HG02970 (cell line): Measurements from ENCODE around the gene PPIP5K2.
"Not testable (repeated sequence)": the region's sequence is repeated elsewhere in the genome, so short reads cannot be mapped to it uniquely, and the experiment has no call there.

ENCODE experiments used
- ATAC-seq: cut with Tn5 transposase; IDR thresholded peaks from one replicate; pipeline ENCODE4 v1.9.1; 2021; ENCODE audit warnings: mild to moderate bottlenecking, moderate library complexity, moderate number of reproducible peaks; ENCODE audit not compliant: unreplicated experiment, low FRiP score

Gene PPIP5K2

GRCh38 chr5:103120607-103121200 is 603 bp downstream of the PPIP5K2 start:
- no peak for ATAC-seq

GRCh38 chr5:103122242-103122641 is 2.1 kb downstream of the PPIP5K2 start:
- ATAC-seq: no peak

- no peak for ATAC-seq
These were observed 6.5 kb downstream of the PPIP5K2 start for GRCh38 chr5:103126557-103126956.

GRCh38 chr5:103127292-103127817 is 7.3 kb downstream of the PPIP5K2 start:
- ATAC-seq: no peak

- ATAC-seq: no peak
These were observed 8.1 kb downstream of the PPIP5K2 start for GRCh38 chr5:103128202-103128601.

GRCh38 chr5:103132684-103133083 is 12.6 kb downstream of the PPIP5K2 start:
- no peak for ATAC-seq

- no peak for ATAC-seq
These were observed 13.1 kb downstream of the PPIP5K2 start for GRCh38 chr5:103133231-103133630.

GRCh38 chr5:103135461-103135860 is 15.4 kb downstream of the PPIP5K2 start:
- no peak for ATAC-seq

- no peak for ATAC-seq
These were observed 18.1 kb downstream of the PPIP5K2 start for GRCh38 chr5:103138202-103138690.

- ATAC-seq: peak; percentile 79
These were observed 19.3 kb downstream of the PPIP5K2 start for GRCh38 chr5:103139264-103139865.

GRCh38 chr5:103142132-103142531 is 22.0 kb downstream of the PPIP5K2 start:
- ATAC-seq: not testable (repeated sequence)

- no peak for ATAC-seq
These were observed 25.1 kb downstream of the PPIP5K2 start for GRCh38 chr5:103145196-103145595.

GRCh38 chr5:103148213-103148612 is 28.1 kb downstream of the PPIP5K2 start:
- no peak for ATAC-seq

- ATAC-seq: no peak
These were observed 31.1 kb downstream of the PPIP5K2 start for GRCh38 chr5:103151156-103151555.

- no peak for ATAC-seq
These were observed 46.6 kb downstream of the PPIP5K2 start for GRCh38 chr5:103166706-103167105.

GRCh38 chr5:103174147-103174546 is 54.0 kb downstream of the PPIP5K2 start:
- no peak for ATAC-seq

- ATAC-seq: no peak
These were observed 57.4 kb downstream of the PPIP5K2 start for GRCh38 chr5:103177543-103177942.

GRCh38 chr5:103178167-103178566 is 58.1 kb downstream of the PPIP5K2 start:
- ATAC-seq: no peak

- no peak for ATAC-seq
These were observed 66.1 kb downstream of the PPIP5K2 start for GRCh38 chr5:103186152-103186551.

- ATAC-seq: no peak
These were observed 68.3 kb downstream of the PPIP5K2 start for GRCh38 chr5:103188436-103188835.

- no peak for ATAC-seq
These were observed 83.1 kb downstream of the PPIP5K2 start for GRCh38 chr5:103203226-103203625.

- not testable (repeated sequence) for ATAC-seq
These were observed 84.9 kb downstream of the PPIP5K2 start for GRCh38 chr5:103204990-103205389.
